OCI-M1 (cell line): ENCODE results near the gene NANOS2.

Experiments used
- DNase-seq: peaks from one replicate; lab custom pipeline; 2025; lab: John Stamatoyannopoulos, UW

Gene NANOS2

GRCh38 chr19:45913874-45914830, at the start of gene NANOS2:
TSS of gene NANOS2 (minus strand) at chr19:45914778. CDS start at chr19:45914693, 85 bp downstream.
- DNase-seq: peak; percentile 68

GRCh38 chr19:45962021-45962420, 47.4 kb upstream of the NANOS2 start:
- DNase-seq: no peak

DNA sequence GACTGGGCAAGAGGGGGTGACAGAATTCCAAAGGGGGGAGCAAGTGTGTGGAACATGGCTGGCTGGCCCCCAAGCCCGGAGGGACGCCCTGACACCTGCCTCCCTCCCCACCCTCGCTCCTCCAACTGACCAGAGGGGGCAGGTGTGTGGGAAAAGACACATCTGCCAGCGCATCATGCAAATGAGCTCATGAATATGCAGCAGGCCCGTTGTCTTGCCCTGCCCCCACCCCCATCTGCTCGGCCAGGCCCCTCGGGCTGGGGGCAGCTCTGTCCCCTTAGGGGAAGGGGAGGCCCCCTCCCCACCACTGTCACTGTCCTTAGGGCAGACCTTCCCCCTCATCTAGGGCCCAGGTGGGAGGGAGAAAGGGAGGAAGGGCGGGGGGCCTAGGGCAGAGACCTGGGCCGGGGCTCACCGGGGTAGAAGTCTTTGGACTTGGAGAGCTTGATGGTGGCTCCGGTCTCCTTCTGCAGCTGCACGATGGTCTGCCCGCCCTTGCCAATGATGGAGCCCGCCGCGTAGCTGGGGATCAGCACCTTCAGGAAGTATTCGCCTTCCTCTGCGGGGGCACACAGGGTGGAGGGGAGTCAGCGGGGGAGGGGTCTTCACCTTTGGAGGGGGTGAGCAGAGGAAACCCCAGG, 46.1 kb upstream of the NANOS2 start:
- no peak for DNase-seq

DNA sequence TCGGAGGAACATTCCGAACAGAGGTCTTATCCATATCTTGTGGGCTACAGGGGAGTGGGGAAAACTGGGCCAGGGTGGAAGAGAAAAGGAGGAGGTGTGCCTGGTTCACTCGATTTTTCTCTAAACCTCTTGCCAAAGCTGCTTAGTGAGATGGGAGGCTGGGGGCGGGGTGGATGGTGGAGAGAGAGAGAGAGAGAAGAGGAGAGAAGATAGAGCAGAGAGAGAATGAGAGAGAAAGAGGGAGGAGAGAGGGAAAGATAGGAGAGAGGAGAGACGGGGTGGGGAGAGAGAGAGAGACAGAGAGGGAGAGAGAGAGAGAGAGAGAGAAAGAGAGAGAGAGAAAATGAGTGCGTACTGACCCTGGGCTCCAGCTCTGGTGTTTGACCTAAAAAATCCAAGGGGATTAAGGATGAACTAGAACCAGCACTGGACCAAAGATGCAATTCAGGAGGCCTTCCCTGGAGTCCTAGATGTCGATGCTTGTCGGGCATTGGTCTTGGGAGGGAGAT, 45.0 kb upstream of the NANOS2 start:
- DNase-seq: no peak

DNA sequence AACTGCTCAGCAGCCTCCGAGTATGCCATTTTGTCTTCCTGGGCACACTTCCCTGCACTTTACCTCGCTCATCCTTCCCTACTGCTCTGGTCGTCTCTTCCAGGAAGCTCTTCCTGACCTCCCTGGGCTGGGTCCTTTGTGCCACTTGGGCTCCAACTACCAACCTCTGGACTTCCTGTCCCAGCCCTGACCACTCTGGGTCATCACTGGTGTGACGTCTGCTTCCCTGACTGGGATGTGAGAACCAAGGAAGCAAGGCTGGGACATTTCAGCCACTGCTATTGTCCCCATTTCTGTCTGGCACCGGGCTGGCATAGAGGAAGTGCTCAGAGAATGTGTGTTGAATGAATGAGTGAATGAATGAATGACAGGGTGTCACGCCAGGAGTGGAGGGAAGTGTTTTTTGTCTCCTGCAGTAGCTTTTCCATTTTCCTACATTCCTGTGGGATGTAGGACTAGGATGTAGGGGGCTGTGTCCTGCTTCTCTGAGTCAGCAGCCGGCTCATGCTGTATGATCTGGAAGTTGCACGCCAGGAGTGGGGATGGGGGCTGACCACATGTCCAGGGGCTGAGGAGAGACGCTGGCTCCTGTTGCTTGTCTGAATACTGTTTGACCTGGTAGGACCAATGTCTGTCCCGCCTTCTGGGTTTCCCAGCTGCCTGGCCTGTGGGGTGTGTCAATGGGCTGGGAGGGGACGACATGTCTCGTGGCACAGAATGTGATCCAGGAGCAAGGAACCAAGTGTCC, 44.4 kb upstream of the NANOS2 start:
- DNase-seq: no peak

- no peak for DNase-seq
These were observed 43.7 kb upstream of the NANOS2 start for GRCh38 chr19:45958320-45958719.

- DNase-seq: no peak
These were observed 41.5 kb upstream of the NANOS2 start for GRCh38 chr19:45955905-45956608.

GRCh38 chr19:45954156-45954555, 39.6 kb upstream of the NANOS2 start:
- no peak for DNase-seq

DNA sequence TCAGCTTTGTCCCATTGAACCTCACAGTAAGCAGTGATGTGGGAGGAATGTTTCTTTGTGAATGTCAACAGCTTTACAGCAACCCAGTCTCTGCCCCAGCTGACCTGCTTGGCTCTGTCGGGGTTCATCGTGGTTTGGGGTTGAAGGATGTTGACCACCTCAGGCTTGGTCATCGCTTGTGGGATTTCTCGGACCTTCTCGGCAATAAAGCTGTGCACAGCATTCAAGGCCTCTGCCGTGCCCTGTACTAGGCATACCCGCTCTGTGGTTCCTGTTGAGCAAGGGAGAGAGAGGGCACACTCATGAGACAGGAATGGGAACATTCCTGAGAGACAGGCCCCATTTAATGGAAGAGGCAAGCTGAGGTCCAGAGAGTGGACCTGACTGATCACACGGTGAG, 39.1 kb upstream of the NANOS2 start:
- DNase-seq: no peak

GRCh38 chr19:45952686-45953505, 38.3 kb upstream of the NANOS2 start:
- peak; percentile 75 for DNase-seq

- no peak for DNase-seq
These were observed 37.7 kb upstream of the NANOS2 start for GRCh38 chr19:45952341-45952685.

DNA sequence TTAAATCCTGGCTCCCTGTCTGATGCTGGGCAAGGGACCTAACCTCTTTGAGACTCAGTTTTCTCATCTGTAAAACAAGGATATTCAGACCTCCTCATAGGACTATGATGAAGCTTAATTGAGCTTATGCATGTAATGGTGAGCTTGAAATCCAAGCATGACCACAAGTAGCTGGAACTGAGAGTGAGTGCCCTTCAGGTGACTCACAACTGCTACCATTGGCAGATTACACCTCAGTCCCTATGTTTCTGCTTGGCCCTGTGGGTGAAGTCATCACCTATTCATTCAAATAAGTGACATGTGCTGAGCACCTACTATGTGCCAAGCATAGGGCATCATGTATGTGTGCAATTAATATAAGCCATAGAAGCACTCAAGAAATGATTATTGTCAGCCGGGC, 33.3 kb upstream of the NANOS2 start:
- DNase-seq: no peak

GRCh38 chr19:45940515-45940805, 25.9 kb upstream of the NANOS2 start:
- no peak for DNase-seq

GRCh38 chr19:45939792-45940514, 25.4 kb upstream of the NANOS2 start:
- no peak for DNase-seq

GRCh38 chr19:45938733-45939319, 24.2 kb upstream of the NANOS2 start:
- no peak for DNase-seq

DNA sequence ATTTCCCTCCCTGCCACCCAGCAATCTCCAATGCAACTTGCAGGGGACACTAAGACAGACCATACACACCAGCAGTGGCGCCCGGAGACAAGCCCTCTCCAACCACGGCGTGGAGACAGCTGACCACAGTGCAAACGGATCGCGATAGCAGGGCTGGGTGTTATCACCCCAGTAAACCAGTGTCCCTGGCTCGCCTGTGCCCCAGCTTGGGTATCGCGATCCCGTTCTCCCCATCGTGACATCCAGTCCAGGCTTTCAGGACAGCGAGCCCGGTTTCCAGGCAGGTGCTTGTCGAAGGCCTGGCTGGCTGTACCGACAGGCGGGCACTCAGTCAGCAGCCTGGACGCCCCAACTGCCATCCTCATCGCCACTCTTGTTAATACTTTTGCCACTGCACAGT, 20.7 kb upstream of the NANOS2 start:
- peak; percentile 49 for DNase-seq

GRCh38 chr19:45934551-45935230, 20.1 kb upstream of the NANOS2 start:
- DNase-seq: peak; percentile 28

DNA sequence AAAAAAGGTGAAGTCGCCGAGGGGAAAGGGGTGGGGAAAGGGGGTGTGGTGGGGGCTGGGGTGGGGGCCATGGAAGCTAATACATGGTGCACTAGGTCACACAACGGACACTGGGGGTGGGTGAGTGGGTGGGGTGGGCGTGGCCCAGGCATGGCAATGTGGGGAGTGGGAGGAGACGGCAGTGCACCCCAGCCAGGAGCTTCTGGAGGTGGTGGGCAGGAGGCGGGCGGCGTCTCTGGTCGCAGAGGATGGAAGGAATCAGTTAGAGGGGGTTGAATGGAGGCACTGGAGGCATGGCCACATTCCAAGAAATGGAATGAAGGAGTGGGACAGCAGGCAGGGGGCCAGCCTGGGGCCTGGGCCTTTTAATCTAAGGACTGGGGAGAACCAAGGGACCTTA, 19.2 kb upstream of the NANOS2 start:
- no peak for DNase-seq

- no peak for DNase-seq
These were observed 16.5 kb upstream of the NANOS2 start for GRCh38 chr19:45931055-45931454.

GRCh38 chr19:45929247-45929646, 14.7 kb upstream of the NANOS2 start:
- DNase-seq: no peak
